ENCODE data around the gene CIDEC.
"Not testable (repeated sequence)": the region's sequence is repeated elsewhere in the genome, so short reads cannot be mapped to it uniquely, and the experiment has no call there.

The CIDEC gene

DNA sequence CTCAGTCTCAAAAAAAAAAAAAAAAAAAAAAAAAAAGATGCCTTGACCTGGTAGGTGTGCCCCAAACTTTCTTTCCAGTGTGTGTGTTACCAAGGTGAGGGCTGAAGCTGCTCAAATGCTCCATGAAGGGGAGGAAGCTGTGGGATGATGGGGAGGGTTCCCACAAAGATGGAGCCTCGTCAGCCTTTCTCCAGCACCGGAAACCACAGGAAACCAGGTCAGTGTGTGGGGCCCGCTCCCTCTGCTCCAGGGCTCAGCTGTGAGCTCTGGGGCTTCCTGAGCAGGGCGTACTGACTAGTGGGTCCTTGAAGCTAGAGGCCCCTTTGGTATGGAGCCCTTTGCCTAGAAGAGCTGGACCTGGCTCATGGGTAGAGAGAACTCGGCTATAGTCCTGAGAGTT lies 21.9 kb upstream of the CIDEC start:
- TF ChIP-seq, protein P1, sequence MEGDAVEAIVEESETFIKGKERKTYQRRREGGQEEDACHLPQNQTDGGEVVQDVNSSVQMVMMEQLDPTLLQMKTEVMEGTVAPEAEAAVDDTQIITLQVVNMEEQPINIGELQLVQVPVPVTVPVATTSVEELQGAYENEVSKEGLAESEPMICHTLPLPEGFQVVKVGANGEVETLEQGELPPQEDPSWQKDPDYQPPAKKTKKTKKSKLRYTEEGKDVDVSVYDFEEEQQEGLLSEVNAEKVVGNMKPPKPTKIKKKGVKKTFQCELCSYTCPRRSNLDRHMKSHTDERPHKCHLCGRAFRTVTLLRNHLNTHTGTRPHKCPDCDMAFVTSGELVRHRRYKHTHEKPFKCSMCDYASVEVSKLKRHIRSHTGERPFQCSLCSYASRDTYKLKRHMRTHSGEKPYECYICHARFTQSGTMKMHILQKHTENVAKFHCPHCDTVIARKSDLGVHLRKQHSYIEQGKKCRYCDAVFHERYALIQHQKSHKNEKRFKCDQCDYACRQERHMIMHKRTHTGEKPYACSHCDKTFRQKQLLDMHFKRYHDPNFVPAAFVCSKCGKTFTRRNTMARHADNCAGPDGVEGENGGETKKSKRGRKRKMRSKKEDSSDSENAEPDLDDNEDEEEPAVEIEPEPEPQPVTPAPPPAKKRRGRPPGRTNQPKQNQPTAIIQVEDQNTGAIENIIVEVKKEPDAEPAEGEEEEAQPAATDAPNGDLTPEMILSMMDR (IDR thresholded peaks at IDR 0.05), result no peak
- peak overlapping the region; percentile 79 to 82 for H3K27ac ChIP-seq
- peaks cover 4 to 9% (median 7%) of the 10 kb centered on the region in 3 donors for H3K36me3 ChIP-seq
- intact Hi-C loops (cut with DNase I; ENCODE audit: low total_unique reads), result loop anchor here (5.0 kb wide), 1 partner anchor 400 kb away; no protein-coding TSS in a partner anchor
- no peaks in the 10 kb centered on the region for H3K27me3 ChIP-seq
- DNase-seq, result no peak
- peaks cover 0 to 47% (median 17%) of the 10 kb centered on the region in 4 donors for H3K4me1 ChIP-seq
- H3K9me3 ChIP-seq, result no peaks in the 10 kb centered on the region
- H3K4me3 ChIP-seq, result no peak overlapping the region

DNA sequence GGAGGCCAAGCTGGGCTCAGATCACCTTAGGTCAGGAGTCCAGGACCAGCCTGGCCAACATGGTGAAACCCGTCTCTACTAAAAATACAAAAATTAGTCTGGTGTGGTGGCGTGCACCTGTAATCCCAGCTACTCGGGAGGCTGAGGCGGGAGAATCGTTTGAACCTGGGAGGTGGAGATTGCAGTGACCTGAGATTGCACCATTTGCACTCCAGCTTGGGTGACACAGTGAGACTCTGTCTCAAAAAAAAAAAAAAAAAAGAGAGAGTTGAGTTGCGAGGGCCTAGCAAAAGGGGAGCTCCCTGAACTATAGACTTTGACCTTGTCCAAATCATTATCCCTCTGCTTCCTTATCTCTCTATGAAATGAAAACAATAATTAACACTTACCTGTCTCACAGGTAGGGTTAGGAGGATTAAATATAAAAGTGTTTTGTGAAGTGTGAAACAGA lies 20.9 kb upstream of the CIDEC start:
- H3K27ac ChIP-seq, H3K27me3 ChIP-seq, H3K9me3 ChIP-seq, DNase-seq, H3K36me3 ChIP-seq, H3K4me3 ChIP-seq: not testable (repeated sequence)
- intact Hi-C loops (cut with DNase I; ENCODE audit: low total_unique reads), result loop anchor here (5.0 kb wide), 1 partner anchor 399 kb away; no protein-coding TSS in a partner anchor
- H3K4me1 ChIP-seq, result peaks cover 0 to 42% (median 17%) of the 10 kb centered on the region in 4 donors

DNA sequence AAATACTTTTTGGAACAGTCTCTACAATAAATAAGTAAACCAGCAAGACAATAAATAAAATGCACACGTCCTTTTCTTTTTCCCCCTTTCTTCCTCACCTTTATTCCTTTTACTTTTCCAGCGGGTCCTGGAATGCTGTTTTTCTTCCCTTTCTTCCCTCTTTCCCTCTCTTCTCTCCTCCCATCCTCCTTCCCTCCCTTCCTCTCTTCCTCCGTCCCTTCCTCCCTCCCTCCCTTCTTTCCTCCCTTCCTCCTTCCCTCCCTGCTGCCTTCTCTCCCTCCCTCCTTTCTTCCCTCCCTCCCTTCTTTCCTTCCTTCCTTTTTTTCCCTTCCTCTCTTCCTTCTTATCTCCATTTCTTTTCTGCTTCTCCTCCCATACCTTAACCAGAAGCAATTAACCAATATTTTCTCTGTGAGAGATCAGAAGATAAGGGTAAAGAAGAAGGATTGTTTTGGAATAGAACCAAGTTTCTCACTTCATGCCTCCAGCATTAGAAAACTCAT lies 19.3 kb upstream of the CIDEC start:
- peaks cover 0 to 37% (median 17%) of the 10 kb centered on the region in 4 donors for H3K4me1 ChIP-seq
- H3K27ac ChIP-seq, result no peak overlapping the region
- intact Hi-C loops (cut with DNase I; ENCODE audit: low total_unique reads), result no loop called here
- no peaks in the 10 kb centered on the region for H3K27me3 ChIP-seq
- no peak for DNase-seq
- TF ChIP-seq, protein P1 (IDR thresholded peaks at IDR 0.05), result no peak
- H3K9me3 ChIP-seq, result no peaks in the 10 kb centered on the region
- no peak overlapping the region for H3K4me3 ChIP-seq
- H3K36me3 ChIP-seq, result peaks cover 0 to 5% (median 0%) of the 10 kb centered on the region in 3 donors

DNA sequence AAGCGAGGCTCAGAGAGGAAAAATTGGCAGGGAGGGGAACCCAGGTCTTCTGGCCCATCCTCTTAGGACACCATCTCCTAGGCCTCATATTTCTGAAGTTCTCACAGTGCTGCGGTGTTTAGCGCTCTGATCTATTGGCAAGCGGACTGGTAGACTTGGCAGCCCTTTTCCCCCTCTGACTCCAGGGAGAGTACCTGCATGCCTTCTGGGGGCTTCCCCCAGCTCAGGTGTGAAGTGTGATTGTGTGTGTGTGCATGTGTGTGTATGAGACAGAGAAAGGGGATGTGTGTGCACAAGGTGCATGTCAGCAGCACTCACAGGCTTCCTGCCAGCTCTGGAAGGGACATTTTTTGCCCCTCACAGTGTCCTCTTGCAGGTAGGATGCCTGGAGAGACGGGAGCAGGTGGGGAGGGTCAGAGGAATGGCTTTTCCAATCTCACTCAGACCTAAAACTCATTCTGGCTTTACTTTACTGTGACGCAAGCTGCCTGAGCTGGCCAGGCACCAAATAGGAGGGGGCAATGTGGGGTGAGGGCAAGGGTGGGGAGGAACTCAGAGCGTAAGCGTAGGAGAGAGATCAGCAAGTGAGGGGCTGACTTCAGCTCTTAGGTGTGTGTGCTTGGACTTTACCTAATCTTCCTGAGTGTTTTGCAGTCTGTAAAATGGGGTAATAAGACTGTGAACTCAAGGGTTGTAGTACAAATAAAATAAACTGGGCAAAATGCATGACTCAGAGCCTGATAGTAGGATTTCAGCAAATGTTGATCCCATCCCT lies 18.6 kb upstream of the CIDEC start:
- H3K36me3 ChIP-seq, result peaks cover 1 to 7% (median 2%) of the 10 kb centered on the region in 3 donors
- TF ChIP-seq, protein P1 (IDR thresholded peaks at IDR 0.05), result no peak
- H3K27ac ChIP-seq, result no peak overlapping the region
- peaks cover 0 to 32% (median 18%) of the 10 kb centered on the region in 4 donors for H3K4me1 ChIP-seq
- no peak for DNase-seq
- no peaks in the 10 kb centered on the region for H3K27me3 ChIP-seq
- intact Hi-C loops (cut with DNase I; ENCODE audit: low total_unique reads), result no loop called here
- no peak overlapping the region for H3K4me3 ChIP-seq
- no peaks in the 10 kb centered on the region for H3K9me3 ChIP-seq

DNA sequence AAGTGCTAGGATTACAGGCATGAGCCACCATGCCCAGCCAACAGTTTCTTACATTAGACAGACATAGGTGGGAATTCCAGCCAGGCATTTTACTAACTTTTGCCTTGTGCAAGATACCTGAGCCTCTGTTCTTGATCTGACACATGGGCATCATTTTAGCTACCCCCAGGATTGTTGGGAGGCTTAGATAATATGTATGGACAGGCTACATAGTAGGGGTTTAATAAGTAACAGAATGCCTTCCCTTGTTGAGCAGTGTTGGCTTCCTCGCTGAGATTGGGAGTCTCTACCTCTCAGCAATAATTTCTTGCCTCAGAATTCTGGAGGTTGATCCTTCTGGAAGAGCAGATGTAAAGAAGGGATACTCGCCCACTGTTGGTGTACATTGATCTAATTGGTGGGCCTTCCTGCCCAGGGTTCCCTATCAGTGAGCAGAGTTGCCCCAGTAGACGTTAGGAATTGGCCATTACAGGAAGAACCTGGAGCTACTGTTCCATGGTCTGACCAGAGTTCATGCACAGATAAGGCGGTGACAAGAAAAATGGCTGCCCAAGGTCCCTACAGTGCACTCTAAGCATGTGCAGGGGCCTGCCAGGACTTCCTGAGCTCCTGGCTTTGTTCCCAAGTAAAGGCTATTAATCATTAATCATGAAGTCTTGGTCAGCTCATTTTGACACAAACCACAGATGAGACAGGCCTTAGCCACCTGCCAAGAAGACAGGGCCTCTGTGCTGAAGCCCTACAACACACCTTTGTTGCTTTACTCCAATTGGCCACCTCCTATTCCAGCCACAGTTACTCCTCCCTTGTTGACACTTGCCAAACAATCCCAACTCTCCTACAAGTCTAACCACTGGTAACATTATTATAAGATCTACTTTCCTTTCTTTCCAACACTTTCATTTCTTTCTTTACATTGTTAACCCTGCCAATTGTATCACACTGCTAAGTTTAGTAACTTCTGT lies 17.6 kb upstream of the CIDEC start:
- intact Hi-C loops (cut with DNase I; ENCODE audit: low total_unique reads), result no loop called here
- H3K36me3 ChIP-seq, result peaks cover 11 to 16% (median 12%) of the 10 kb centered on the region in 3 donors
- no peaks in the 10 kb centered on the region for H3K9me3 ChIP-seq
- H3K27me3 ChIP-seq, result no peaks in the 10 kb centered on the region
- H3K4me3 ChIP-seq, result no peak overlapping the region
- no peak overlapping the region for H3K27ac ChIP-seq
- TF ChIP-seq, protein P1 (IDR thresholded peaks at IDR 0.05), result no peak
- H3K4me1 ChIP-seq, result peaks cover 0 to 24% (median 19%) of the 10 kb centered on the region in 4 donors
- DNase-seq, result no peak

DNA sequence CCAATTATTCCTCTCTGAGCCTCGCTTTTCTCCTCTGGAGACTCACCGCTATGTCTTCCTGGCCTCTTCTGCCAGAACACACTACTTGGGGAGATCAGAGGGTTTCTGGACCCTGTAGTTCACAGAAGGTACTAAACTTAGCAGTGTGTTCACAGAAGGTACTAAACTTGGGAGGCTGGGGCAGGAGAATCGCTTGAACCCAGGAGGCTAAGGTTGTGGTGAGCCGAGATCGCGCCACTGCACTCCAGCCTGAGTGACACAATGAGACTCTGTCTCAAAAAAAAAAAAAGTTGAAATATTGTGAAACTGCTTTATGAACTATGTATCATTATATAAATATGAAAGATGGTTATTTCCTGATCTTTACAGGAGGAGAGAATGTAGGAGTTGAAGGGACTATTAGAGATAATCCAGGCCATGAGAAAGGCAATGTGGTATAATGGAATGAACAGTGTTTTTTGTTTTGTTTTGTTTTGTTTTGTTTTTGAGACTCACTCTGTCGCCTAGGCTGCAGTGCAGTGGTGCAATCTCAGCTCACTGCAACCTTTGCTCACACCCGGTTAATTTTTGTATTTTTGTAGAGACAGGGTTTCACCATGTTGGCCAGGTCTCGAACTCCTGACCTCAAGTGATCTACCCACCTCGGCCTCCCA lies 16.8 kb upstream of the CIDEC start:
- Histone ChIP-seq H3K36me3 (peaks cover 12 to 19% (median 14%) of the 10 kb centered on the region in 3 donors), H3K4me1 (peaks cover 0 to 19% (median 16%) of the 10 kb centered on the region in 4 donors)
- H3K4me3 ChIP-seq; intact Hi-C loops (cut with DNase I; ENCODE audit: low total_unique reads); DNase-seq; H3K9me3 ChIP-seq; H3K27ac ChIP-seq; H3K27me3 ChIP-seq: not testable (repeated sequence)

DNA sequence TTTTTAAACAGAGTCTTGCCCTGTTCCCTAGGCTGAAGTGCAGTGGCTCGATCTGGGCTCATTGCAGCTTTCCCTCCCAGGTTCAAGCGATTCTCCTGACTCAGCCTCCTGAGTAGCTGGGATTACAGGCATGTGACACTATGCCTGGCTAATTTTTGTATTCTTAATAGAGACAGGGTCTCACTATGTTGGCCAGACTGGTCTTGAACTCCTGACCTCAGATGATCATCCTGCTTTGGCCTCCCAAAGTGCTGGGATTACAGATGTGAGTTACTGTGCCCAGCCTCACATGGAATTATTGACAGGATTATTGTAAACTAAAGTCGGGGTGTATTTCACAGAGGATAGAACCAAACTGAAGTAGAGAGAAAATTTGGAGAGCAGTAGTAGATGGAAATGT lies 15.7 kb upstream of the CIDEC start:
- peaks cover 12 to 19% (median 14%) of the 10 kb centered on the region in 3 donors for H3K36me3 ChIP-seq
- intact Hi-C loops (cut with DNase I; ENCODE audit: low total_unique reads); H3K9me3 ChIP-seq; H3K4me3 ChIP-seq; H3K27ac ChIP-seq; H3K27me3 ChIP-seq; DNase-seq: not testable (repeated sequence)
- peaks cover 0 to 27% (median 23%) of the 10 kb centered on the region in 4 donors for H3K4me1 ChIP-seq

Measured in tibial artery (tissue), 4 donors.